HG03196 (cell line): ENCODE results near the gene RAB1B.

Experiments
- ATAC-seq: cut with Tn5 transposase; IDR thresholded peaks from one replicate; pipeline ENCODE4 v1.9.1; 2021; ENCODE audit not compliant: unreplicated experiment

Gene RAB1B

DNA sequence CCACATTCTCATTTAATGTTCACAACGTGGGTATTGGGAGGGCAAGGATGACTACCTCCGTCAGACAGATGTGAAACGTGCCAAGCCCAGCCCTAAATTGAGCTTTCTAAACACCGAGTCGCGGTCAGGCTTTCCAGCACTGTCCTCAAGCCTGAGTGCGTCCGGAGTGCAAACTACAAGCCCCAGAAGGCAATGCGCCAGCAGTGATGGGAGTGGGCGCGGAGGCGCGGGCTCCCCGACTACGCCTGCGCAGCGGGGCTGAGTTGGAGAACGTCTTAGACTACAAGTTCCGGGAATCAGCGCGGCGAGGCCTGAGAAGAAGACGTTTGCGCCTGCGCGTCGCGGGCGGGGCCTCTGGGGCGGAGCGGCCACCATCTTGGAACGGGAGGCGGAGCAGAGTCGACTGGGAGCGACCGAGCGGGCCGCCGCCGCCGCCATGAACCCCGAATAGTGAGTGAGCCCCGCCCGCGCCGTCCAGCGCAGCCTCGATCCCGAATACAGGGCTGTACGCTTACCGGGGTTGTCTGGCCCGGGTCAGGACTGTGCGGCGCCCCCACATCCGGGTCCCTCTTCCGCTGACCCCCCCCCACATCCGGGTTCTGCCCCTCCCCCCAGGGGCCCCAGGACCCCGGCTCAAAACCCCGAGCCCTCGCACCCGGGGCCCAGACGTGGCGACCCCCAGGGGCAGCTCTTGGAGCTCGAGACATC, at the start of gene RAB1B:
RAB1B (plus strand) TSS at position 396 of the 708 bp plus-strand sequence; CDS start at position 437, 41 bp downstream.
- peak; percentile 80 for ATAC-seq

DNA sequence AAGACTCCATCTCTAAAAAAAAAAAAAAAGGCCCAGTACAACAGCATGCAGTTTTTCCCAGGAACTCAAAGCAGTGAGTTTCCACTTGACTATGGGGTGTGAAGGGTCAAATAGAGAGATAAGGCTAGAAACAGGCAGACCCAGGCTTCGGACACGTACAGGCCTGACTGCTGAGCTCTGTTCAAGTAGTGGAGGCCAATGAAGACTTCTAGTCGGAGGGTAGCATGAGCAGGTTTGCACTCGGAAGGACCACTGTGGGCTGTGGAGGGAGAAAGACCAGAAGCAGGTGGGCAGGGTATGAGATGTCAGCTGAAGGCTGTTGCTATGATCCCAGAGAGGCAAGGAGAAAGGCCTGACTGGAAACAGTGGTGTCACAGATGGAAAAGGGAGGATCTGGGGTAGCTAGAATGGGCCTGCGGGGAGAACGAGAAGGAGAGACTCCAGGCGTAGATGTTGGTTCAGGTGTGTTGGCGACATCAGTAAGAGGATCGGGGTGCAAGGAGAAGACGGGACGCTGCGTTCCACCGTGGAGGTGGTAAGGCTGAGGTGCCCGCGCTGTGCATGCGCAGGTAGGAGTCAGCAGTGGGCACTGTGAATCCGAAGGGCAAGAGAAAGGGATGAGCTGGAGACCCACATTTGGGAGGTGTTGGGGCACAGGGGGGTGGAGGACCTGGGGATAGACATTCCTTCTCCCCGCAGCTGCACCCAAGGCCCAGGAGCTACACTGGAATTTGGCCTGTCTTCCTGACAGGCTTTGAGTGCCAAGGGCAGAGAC, 49.4 kb upstream of the RAB1B start:
- ATAC-seq: no peak

DNA sequence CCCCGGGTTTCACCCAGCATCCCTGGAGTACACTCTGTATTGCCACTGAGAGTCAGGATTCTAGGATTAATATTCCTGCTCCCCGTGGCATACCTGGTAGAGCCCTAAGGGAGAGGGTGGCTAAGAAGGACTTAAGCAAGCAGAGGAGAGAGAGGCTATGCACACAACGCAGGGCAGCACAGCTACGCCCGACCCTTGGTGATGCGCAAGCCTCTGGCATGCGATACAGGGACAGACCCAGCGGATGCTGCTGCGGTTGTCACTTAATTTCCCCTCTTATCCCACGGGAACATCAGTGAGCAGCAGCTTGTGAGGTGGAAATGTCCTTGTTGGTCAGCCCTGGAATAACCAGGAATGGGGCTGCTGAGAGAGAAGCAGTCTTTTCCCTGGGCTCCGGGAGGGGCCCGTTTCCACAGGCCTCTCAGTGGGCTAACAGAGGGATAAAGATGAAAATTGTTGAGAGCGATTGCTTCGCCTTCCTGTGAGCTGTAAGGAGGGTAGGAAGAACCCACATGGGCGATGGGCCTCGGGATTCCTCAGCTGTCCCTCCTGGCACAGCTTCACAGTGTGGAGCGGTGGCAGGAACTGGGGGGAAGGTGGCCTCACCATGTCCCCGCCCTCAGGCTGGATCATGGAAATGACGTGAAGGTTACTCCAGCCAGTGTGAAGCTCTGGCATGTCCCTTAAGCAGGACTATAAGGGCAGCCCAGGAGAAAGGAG, 48.4 kb upstream of the RAB1B start:
- no peak for ATAC-seq

DNA sequence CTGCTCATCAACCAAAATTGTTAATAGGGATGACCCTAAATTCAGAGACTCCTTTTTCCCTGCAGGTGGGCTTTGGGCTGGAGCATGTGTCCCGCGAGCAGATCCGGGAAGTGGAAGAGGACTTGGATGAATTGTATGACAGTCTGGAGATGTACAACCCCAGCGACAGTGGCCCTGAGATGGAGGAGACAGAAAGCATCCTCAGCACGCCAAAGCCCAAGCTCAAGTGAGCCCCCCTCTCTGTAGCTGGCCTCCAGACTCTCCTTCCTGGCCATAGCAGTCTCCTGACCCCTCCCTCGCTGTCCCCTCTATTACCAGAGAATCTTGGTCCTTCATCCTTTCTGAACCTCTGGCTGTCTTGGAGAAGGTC, 47.9 kb upstream of the RAB1B start:
- ATAC-seq: no peak

DNA sequence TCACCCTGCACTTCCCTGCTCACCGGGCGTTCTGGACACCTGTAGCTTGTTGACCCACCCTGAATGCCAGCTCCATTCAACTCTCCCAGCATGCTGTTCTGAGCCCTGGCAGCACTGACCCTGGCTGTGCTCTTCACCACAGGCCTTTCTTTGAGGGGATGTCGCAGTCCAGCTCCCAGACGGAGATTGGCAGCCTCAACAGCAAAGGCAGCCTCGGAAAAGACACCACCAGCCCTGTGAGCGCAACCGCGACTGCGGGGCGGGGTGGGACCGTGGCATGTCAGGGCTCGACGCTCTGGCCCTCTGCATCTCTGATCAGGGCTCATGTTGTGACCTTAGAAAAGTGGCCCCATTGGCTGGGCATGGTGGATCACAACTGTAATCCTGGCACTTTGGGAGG, 47.4 kb upstream of the RAB1B start:
- ATAC-seq: no peak

DNA sequence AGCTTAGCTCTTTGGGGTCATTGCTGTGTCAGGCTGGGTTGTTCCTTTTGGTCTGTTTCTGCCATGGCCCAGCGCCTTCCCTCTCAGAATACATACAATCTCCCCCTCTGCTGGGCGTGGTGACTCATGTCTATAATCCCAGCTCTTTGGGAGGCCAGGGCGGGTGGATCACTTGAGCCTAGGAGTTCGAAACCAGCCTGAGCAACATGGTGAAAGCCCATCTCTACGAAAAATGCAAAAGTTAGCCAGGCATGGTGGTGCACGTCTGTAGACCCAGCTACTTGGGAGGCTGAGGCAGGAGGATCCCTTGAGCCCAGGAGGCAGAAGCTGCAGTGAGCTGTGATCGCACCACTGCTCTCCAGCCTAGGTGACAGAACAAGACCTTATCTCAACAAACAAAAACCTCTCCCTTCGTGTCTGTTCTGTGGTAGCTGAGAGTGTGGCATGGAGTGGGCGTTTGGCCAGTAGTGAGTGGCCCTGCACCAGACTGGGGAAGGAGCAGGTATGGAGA, 46.7 kb upstream of the RAB1B start:
- no peak for ATAC-seq

DNA sequence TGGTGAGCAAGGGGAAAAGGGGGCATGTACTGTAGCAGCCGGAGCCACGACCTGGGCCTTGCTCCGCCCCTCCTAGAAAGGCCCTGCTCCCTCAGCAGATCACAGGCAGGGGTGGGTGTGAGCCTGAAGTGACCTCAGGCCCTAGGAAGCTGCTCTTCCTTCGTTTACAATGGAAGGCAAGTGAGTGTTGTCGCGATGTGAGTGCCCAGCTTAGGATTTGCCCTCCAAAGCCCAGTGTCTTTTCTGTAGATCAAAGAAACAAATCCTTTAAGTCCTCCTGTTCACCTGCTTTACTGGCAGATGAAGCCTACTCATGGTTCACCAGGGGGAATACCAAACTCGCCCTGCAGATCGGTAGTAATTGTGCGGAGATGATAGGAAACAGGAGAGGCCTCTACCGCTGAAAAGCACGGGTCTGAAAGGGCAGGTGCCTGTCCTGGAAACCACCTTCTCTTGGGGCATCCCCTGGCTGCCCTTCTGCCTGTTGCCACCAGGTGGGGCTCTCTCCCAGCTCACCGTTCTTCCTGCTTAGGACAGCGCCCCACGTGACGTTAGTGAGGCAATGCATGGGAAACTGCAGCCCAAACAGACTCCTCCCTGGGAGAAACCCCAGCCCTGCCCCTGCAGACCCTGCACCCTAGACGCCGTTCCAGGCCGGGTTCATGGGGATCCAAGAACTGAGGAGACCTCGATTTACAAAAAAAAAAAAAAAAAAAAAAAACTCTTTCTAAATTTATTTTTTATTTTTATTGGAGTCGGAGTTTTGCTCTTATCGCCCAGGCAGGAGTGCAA, 45.9 kb upstream of the RAB1B start:
- peak; percentile 78 for ATAC-seq

DNA sequence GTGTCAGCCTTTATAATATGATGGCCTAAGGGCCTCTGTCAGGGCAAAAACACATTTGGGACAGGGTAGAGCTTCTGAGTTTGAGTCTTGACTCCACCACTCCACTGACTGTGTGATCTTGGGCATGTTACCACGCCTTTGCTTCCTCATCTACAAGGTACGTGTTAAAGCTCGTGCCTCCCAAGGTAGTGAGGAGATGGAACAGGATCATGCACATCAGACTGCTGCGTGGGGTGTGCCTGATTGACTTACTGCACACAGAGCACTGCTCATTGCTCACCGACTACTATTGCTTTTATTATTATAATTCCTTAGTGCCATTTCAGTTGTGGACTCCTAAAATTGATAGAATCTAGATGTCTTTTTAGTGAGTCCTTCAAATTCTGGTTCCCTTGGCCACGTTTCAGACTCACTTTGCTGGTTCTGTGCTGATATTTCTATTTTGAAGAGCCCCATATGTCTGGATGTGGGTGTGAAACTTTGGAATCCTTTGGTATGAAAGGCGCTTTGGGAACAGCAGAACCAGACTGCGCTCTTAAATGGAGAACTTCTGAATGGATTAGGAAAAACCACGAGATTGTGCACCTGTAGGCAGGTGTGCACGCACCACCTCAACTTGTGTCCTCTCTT, 44.1 kb upstream of the RAB1B start:
- ATAC-seq: no peak

DNA sequence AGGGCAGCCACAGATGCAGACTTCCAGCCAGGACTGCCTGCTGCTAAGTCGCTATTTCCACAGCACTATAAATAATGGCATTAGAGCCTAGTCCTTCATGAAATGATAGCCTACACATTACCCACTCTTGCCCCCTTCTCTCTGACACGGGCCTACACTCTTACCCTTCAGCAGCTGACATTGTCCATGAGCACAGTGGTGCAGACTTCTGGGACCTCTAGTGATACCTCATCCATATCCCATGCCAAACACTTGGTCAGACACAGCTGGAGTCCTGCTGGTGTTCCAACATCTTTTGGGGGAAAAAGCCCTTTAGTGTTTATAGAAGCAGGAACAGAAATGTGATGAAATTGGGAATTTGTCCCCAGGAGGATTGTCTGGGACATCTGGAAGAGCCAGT, 43.4 kb upstream of the RAB1B start:
- no peak for ATAC-seq

DNA sequence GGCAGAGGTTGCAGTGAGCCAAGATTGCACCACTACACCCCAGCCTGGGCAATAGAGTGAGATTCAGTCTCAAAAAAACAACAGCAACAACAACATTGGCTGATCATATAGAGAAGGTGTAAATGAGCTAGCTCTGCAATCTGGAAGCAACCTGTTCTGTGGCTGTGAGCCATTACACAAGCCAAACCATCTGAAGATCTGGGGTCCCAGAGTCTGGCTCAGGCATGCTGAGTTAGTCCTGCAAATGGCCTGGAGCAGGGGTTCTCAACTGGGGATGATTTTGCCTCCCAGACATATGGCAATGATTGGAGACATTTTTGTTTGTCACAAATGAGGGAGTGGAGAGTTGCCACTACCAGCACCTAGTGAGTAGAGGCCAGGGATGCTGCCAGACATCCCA, 42.3 kb upstream of the RAB1B start:
- ATAC-seq: no peak

DNA sequence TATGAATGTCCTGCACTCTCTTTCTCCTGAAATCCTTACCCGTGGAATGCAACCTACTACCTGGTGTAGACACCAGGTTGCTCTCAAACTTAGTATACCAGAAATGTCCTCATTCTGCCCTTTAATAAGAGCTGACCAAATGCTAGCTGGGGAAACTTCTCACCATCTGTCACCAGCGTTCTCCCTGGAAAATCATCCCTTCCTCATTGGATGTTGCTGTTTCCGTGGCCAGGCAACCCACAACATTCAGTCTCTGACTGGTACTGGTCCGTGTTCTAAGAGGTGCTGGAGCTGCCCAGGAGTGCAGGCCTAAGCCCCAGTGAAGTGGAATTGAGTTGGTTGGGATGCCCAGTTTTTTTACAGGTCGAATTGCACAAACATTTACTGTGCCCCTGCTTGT, 40.7 kb upstream of the RAB1B start:
- no peak for ATAC-seq

DNA sequence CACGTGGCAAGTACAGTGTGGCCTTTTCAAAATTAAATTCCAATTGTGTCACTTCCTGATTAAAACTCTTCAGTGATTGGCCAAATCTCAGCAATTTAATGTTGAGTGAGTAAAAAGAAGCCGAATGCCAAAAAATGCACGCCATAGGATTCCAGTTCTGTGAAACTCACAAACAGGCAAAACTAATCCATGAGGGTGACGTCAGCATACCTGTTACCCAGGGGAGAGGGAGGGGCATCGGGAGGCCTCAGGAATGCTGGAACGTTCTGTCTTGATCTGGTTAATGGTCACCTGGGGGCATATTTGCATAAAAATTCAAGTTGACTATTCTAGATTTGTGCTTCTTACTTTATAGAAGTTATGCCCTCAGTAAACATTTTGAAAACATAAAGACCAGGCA, 39.9 kb upstream of the RAB1B start:
- no peak for ATAC-seq

DNA sequence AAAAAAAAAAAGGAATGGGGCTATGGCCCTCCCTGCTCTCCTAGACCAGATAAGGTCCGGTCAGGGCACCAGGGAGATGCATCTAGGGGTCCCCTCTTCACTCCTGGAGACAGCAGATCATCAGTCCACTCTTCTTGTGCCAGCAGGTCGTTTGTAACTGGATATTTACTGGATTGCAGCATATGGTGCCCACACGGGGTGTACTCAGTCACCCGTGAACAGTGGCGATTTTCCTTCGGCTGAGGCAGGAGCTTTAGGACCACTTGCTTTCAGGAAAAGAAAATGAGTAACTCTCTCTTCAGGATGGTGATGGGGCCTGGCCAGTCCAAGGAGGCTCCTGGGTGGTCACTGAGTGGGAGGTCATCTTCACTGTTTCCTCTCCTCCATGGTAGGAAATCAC, 38.3 kb upstream of the RAB1B start:
- no peak for ATAC-seq

DNA sequence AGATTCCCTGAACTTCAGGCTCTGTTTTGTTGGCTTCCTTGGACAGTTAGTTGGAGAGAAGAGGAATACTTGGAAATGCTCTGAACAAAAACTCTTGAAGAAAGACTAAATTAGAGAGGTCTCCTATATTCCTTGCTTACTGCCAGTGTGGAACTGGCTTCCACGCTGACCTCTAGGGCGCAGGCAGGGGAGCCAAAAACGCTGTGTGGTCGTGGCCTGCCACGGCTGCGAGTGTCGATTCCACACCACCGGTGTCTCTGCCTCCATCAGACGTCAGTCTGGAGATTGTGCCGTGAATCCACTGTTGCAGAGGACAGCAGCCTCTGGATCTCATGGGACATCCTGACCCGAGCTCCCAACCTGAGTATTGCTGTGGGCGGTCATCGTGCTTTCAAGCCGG, 37.5 kb upstream of the RAB1B start:
- no peak for ATAC-seq

DNA sequence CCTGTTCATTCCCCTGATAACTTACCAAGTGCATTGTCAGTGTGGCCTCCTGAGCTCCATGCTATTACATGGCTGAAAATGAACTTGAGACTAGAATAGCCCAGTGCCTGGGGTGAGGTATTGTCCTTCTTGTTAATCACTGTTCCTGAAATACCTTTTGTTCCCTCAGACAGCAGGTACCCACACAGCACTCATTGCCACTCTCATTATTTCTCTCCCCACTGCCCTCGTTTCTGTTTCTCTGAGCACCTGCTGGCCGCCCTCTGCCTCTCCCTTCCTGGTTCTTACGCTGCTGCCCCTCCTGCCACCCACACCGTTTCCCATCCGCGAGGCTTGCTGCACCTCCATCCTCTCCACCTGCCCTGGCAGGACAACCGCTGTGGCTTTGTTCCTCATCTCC, 36.9 kb upstream of the RAB1B start:
- ATAC-seq: no peak

DNA sequence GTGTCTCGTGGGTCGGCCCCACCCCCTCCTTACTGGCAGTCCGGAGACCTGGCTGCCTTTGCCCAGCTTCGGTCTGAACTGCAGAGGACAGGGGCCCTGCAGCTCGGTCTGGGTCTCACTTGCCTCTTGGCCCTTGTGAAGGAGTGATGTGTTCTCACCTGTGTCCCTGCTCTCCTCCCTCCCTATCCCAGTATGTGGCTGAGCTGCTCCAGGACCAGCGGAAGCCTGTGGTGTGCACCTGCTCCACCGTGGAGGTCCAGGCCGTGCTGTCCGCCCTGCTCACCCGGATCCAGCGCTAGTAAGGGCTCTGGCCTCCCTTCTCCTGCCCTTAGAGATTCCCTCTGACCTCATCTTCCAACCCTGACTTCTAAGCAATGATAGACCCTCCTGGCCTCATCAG, 35.7 kb upstream of the RAB1B start:
- ATAC-seq: no peak

DNA sequence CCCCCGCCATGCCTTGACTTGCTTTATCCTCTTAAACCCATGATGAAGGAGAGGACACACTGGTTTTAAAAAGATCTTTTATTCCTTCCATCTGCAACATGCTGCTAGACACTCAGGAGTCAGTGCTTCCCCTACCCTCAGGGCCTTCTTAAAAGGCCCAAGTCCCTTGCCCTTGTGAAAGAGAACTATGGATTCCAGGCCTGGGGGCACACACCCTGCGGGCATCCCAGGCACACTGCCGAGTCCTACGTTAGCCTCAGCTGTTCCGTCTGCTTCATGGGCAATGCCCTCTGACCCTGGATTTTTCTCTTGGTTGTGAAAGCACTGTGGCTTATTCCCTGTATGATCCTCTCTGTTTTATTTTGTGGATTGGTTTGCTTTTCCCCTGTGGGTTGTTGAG, 35.1 kb upstream of the RAB1B start:
- no peak for ATAC-seq

DNA sequence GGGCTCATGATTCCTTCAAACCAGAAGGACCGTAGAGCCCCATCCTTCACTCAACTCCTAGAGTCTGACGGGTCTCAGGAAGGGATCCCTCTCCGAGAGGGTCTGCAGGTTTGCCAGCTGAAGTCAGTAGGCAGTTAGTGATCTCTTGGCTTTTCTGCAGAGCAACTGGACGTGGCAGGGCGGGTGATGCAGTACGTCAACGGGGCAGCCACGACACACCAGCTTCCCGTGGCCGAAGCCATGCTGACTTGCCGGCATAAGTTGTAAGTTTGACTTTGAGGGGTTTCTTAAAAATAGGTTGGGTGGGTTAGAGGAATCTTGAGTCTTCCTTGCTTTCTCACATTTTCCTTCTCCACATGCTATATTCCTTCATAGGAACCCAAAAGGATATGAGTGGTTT, 33.3 kb upstream of the RAB1B start:
- no peak for ATAC-seq

DNA sequence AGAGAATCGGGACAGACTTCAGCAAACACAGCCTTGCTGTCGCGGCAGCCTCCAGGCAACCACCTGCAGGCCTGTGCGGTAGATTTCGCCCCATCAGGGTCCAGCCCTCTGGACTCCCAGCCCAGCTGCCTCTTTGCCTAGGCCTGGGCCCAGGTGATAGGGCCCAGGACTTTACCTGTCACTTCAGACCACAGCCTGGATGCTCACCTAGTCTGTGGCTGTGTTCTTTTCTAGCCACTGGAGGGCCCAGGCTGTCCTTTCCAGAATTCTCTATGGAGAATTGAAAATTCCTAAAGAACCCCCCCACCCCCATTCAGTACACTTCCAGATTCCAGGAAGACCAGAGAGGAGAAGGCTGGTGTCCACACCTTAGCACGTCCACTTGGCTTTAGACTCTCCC, 30.6 kb upstream of the RAB1B start:
- ATAC-seq: no peak

DNA sequence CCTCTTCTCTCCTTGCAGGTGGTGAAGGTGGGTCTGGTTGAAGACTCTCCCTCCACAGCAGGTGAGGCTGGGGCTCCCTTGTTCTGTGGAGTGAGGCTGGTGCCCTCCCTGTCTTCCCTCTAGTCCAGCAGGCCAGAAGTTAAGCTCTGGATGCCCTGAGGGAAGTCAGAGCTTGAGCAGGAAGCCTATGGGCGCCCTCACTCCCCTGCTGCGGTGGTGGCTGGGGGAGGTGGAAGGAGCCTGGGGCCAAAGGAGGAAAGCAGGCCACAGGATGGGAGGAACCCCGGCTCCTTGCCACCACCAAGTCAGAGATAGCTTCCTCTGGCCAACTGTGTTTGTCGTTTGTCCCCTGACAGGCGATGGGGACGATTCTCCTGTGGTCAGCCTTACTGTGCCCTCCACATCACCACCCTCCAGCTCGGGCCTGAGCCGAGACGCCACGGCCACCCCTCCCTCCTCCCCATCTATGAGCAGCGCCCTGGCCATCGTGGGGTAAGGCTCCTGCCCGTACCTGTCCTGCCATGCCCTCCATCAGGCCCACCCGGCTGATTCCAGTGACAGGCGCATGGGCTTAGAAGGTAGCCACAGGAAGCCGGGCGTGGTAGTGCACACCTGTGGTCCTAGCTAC, 29.5 kb upstream of the RAB1B start:
- no peak for ATAC-seq
